Vagina (tissue), 2 donors: ENCODE results near the gene SMPD2. TPM values are rescaled to one million over a fixed set of nuclear protein-coding genes. Genes with fewer than 3 reads are reported as not detected.

Source experiments
- DNase-seq, 2 donors: peaks; one replicate each; pipeline ENCODE4 v3.0.0-alpha.2; 2017; ENCODE audit errors: extremely low spot score in 2 of 2
- H3K27ac ChIP-seq: fragments of 200-600 bp; sonication (generic); one replicate; pipeline ENCODE4 v1.5.1; 2019
- H3K27me3 ChIP-seq: fragments of 200-600 bp; sonication (generic); one replicate; pipeline ENCODE4 v1.5.1; 2019
- H3K36me3 ChIP-seq, 2 donors: fragments of 200-600 bp; sonication (generic); one replicate each; pipeline ENCODE4 v1.5.1; 2017 to 2019
- H3K4me1 ChIP-seq: fragments of 200-600 bp; sonication (generic); one replicate; pipeline ENCODE4 v1.5.1; 2019
- H3K4me3 ChIP-seq, 2 donors: fragments of 200-600 bp; sonication (generic); 1 replicate in 1 of 2; 2 replicates in 1 of 2; pipeline ENCODE4 v1.5.1; 2016 to 2019
- H3K9me3 ChIP-seq: fragments of 200-600 bp; sonication (generic); one replicate; pipeline ENCODE4 v1.5.1; 2019
- POLR2A ChIP-seq, 2 donors: fragments of 450-650 bp; IDR thresholded peaks; one replicate each; pipeline ENCODE4 v1.6.1; 2017; ENCODE audit warnings: antibody characterized with exemption in 2 of 2, mild to moderate bottlenecking in 2 of 2, moderate library complexity in 2 of 2
- POLR2AphosphoS5 ChIP-seq, 2 donors: sonication (generic); formaldehyde crosslinking; IDR thresholded peaks; one replicate each; pipeline ENCODE4 v1.9.0; 2017; ENCODE audit warnings: antibody characterized with exemption in 2 of 2, mild to moderate bottlenecking in 2 of 2, low read depth in 1 of 2; ENCODE audit not compliant: insufficient read depth in 1 of 2
- intact Hi-C: fragments of 100-400 bp; cut with DNase I; formaldehyde crosslinking; loops from one replicate; pipeline ENCODE4 v1.15.1; 2023
- total RNA-seq: library from RNA; depleted of rRNA; stranded (reverse); fragments of >200 nt; gene quantifications from one replicate; pipeline ENCODE4 v1.2.3, GENCODE V29; 2016
- TF ChIP-seq, protein P1 (sequence below), 3 experiments: fragments of 450-650 bp in 2 of 3; fragments of 200-600 bp in 1 of 3; sonication (generic) in 1 of 3; IDR thresholded peaks; one replicate each; pipeline ENCODE4 v1.5.1; 2017 to 2019; ENCODE audit warnings: antibody characterized with exemption in 3 of 3, mild to moderate bottlenecking in 2 of 3, moderate library complexity in 2 of 3

SMPD2 gene
- total RNA-seq, 1 donor from 2014 or later, result 21.4 TPM

DNA sequence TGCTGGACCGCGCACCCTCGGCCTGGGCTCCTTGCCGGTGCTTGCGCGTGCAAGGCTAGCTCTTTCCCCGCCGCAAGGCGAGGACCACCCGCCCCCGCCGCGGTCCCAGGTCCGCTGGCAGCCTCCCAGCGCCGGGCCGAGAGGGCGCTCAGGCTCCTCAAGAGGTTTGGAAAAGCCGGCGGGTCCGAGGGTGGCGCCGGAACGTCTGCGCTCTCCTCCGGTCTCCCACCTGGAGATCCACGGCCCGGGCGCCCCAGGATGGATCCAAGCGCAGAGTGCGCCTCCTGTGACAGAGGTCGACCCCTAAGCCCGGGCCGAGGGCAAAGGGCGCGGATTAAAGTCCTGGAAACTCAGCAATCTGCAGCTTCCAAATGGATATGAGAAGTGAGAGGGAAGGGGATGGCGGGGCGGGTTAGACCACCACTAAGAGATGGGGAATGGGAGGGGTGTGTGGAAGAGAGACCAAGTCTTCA lies 15.6 kb downstream of the SMPD2 start:
- Histone ChIP-seq H3K4me3 (peak overlapping the region; percentile 60 to 78), H3K4me1 (peaks cover 51% of the 10 kb centered on the region), H3K27me3 (no peaks in the 10 kb centered on the region), H3K27ac (peak overlapping the region; percentile 84), H3K9me3 (no peaks in the 10 kb centered on the region), H3K36me3 (peaks cover 0 to 10% of the 10 kb centered on the region in 2 donors)
- intact Hi-C loops, result no loop called here
- TF ChIP-seq POLR2A (IDR thresholded peaks at IDR 0.05) (no peak), POLR2AphosphoS5 (IDR thresholded peaks at IDR 0.05; ENCODE audit: insufficient read depth in 1 of 2, low read depth in 1 of 2) (peak in 1 of 2 donors; percentile 4)
- TF ChIP-seq, protein P1, sequence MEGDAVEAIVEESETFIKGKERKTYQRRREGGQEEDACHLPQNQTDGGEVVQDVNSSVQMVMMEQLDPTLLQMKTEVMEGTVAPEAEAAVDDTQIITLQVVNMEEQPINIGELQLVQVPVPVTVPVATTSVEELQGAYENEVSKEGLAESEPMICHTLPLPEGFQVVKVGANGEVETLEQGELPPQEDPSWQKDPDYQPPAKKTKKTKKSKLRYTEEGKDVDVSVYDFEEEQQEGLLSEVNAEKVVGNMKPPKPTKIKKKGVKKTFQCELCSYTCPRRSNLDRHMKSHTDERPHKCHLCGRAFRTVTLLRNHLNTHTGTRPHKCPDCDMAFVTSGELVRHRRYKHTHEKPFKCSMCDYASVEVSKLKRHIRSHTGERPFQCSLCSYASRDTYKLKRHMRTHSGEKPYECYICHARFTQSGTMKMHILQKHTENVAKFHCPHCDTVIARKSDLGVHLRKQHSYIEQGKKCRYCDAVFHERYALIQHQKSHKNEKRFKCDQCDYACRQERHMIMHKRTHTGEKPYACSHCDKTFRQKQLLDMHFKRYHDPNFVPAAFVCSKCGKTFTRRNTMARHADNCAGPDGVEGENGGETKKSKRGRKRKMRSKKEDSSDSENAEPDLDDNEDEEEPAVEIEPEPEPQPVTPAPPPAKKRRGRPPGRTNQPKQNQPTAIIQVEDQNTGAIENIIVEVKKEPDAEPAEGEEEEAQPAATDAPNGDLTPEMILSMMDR (IDR thresholded peaks at IDR 0.05), result no peak
- no peak for DNase-seq

DNA sequence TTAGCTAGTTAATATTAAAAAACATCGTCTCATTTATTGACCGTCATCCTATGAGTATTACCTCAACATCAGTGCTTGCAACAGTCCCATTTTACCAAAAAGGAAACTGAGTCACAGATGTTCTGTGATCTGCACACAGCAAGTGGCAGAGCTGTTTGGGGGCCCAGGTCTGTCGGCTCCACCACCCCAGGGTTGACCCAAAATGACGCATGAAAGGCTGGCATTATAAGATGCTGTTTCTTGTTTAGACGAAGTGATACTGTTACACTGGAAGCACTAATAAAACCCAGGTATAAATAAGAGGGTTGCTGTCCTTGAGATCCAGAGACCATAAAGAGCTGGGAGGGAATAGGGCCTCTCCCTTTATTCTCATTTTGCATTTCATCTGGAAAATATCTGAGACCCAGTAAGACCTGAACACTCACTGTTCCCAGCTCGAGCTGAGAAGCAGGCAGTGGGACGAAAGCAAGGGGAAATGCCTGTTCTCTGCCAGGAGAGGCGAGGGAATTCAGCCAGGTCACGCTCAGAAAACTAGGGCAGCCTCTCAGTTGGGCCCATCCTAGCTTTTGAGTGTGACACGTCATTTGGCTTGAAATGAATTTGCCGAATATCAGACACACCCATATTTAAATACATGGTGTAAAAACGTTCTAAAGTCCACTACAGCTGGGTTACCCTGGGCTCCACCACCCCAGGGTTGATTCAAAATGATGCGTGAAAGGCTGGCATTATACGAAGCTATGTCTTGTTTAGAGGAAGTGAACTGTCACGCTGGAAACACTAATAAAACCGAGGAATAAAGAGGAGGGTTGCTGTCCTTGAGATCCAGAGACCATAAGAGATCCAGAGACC lies 16.4 kb downstream of the SMPD2 start:
- peak overlapping the region; percentile 60 to 78 for H3K4me3 ChIP-seq
- H3K36me3 ChIP-seq, result peaks cover 0 to 7% of the 10 kb centered on the region in 2 donors
- H3K27me3 ChIP-seq, result no peaks in the 10 kb centered on the region
- no peak for DNase-seq
- H3K27ac ChIP-seq, result peak overlapping the region; percentile 84
- H3K9me3 ChIP-seq, result no peaks in the 10 kb centered on the region
- intact Hi-C loops, result no loop called here
- H3K4me1 ChIP-seq, result peaks cover 49% of the 10 kb centered on the region
- TF ChIP-seq POLR2AphosphoS5 (IDR thresholded peaks at IDR 0.05; ENCODE audit: insufficient read depth in 1 of 2, low read depth in 1 of 2) (no peak), POLR2A (IDR thresholded peaks at IDR 0.05) (no peak)
- TF ChIP-seq, protein P1 (IDR thresholded peaks at IDR 0.05), result no peak

DNA sequence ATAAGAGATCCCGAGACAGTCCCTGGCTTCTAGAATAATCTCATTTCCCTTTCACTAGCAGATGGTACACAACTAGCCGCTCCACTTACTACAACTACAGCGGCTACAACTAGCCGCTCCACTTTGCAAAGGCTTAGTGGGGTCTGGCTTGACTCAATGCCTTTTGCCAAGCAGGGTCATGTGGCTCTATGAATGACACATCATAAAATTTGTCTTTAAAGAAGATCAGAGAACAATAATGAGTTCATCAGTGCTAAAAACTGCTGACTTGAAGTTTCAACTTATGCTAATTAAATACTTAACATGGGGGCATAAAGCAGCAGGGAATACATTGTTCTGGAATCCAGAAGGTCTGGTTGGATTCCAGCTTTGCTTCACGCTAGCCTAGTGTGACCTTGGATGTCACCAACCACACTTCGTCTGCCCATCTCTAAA lies 17.1 kb downstream of the SMPD2 start:
- intact Hi-C loops, result no loop called here
- Histone ChIP-seq H3K4me1 (peaks cover 45% of the 10 kb centered on the region), H3K27ac (peak overlapping the region; percentile 84), H3K27me3 (no peaks in the 10 kb centered on the region), H3K36me3 (peaks cover 0 to 10% of the 10 kb centered on the region in 2 donors), H3K9me3 (no peaks in the 10 kb centered on the region), H3K4me3 (no peak overlapping the region)
- TF ChIP-seq POLR2AphosphoS5 (IDR thresholded peaks at IDR 0.05; ENCODE audit: insufficient read depth in 1 of 2, low read depth in 1 of 2) (no peak), POLR2A (IDR thresholded peaks at IDR 0.05) (no peak)
- TF ChIP-seq, protein P1 (IDR thresholded peaks at IDR 0.05), result no peak
- DNase-seq, result no peak

DNA sequence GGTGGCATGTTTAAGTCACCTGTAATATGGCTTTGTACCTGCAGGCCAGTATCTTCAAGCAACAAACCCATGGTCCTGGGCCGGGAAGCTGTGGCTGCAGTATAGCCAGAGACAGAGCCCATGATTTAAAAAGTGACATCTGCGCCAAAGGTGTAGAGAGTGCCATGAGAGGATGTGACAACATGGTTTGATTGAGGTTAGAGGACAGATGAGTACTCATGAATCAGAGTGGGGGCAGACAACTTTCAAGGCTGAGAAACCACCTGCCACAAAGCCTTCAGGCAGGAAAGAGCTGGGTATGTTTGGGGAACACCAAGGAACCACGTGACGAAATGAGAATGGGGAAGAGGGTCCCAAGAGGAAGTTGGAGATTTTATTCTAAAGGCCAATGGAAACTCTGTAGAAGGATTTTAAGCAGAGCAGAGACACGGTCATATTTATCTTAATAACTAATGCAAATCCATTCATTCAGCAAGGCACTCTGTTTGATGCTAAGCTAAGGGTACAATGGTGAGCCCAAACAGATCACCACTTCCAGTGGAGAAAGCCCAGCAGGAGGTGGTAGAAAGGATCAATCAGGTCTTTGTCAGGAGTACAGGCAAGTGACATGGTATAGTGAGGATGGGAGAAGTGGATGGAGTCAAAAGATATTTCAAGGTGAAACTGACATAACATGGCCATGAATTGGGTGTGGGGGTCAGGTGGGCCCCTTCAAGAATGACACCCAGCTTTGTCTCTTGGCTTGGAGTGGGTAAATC lies 18.4 kb downstream of the SMPD2 start:
- no peaks in the 10 kb centered on the region for H3K9me3 ChIP-seq
- no peak overlapping the region for H3K4me3 ChIP-seq
- H3K27me3 ChIP-seq, result no peaks in the 10 kb centered on the region
- H3K36me3 ChIP-seq, result peaks cover 0 to 16% of the 10 kb centered on the region in 2 donors
- intact Hi-C loops, result no loop called here
- no peak for DNase-seq
- H3K4me1 ChIP-seq, result peaks cover 36% of the 10 kb centered on the region
- TF ChIP-seq, protein P1 (IDR thresholded peaks at IDR 0.05), result no peak
- TF ChIP-seq POLR2A (IDR thresholded peaks at IDR 0.05) (no peak), POLR2AphosphoS5 (IDR thresholded peaks at IDR 0.05; ENCODE audit: insufficient read depth in 1 of 2, low read depth in 1 of 2) (no peak)
- H3K27ac ChIP-seq, result no peak overlapping the region
